K562 (cell line): Measurements from ENCODE around the gene ADCY6. TPM values are rescaled to one million over a fixed set of nuclear protein-coding genes. Genes with fewer than 3 reads are reported as not detected.

ENCODE experiments used
- ATAC-seq: fragments of 200-7000 bp; cut with Tn5 transposase; 3 replicates; pipeline ENCODE4 v1.9.1; 2020; ENCODE audit warnings: moderate library complexity
- BruUV-seq: library from RNA; stranded (reverse); fragments of 400-500 nt; replicated peaks from 2 replicates; lab custom pipeline; 2021; lab: Mats Ljungman, UMichigan
- CTCF ChIA-PET: fragments of 300-600 bp; formaldehyde crosslinking; extraction: SDS; loops from one replicate; lab custom pipeline; 2021; ENCODE audit warnings: low intra/inter-chr PET ratio; lab: Yijun Ruan, JAX
- POLR2A ChIA-PET: fragments of 300-600, 350-650 bp; sonication (Branson Sonifier 250); formaldehyde crosslinking; extraction: SDS; loops from one replicate; lab custom pipeline; 2021; ENCODE audit warnings: antibody characterized with exemption, inconsistent platforms; lab: Yijun Ruan, JAX
- DNase-seq, 4 experiments: peaks; one replicate each; pipeline versions ENCODE4 v3.0.0 to v3.0.0-alpha.2; 2011 to 2018; ENCODE audit warnings: low spot score in 3 of 4, mixed read lengths in 3 of 4; ENCODE audit errors: extremely low read depth in 1 of 4
- FAIRE-seq: peaks from 2 replicates; lab custom pipeline; 2011; peaks lifted over from hg19 to GRCh38; lab: Jason Lieb, UNC
- H2AFZ ChIP-seq: 2 replicates; pipeline ENCODE4 v1.6.0; 2011; ENCODE audit warnings: low read depth, low read length, control low read depth, inconsistent platforms
- H3K27ac ChIP-seq: fragments of 200-600 bp; 3 replicates; pipeline ENCODE4 v1.8.0; 2011; ENCODE audit warnings: low read depth, mild to moderate bottlenecking, control low read depth, inconsistent platforms, low read length, moderate library complexity, mixed read lengths; ENCODE audit errors: extremely low read depth
- H3K27me3 ChIP-seq, 2 experiments: fragments of 300-600 bp in 1 of 2; 2 replicates in 1 of 2; 3 replicates in 1 of 2; pipeline versions ENCODE4 v1.6.0 to v1.8.0; 2011; ENCODE audit warnings: inconsistent platforms in 2 of 2, low read length in 2 of 2, mild to moderate bottlenecking in 1 of 2, mixed read lengths in 1 of 2, moderate library complexity in 1 of 2; ENCODE audit not compliant: control insufficient read depth in 2 of 2, insufficient read depth in 2 of 2
- H3K36me3 ChIP-seq: fragments of 300-600 bp; 3 replicates; pipeline ENCODE4 v1.8.0; 2011; ENCODE audit warnings: mild to moderate bottlenecking, low read length, inconsistent platforms; ENCODE audit not compliant: control insufficient read depth, insufficient read depth
- H3K4me1 ChIP-seq, 2 experiments: fragments of 200-600 bp in 1 of 2; replicated peaks in 1 of 2; 2 replicates in 1 of 2; 3 replicates in 1 of 2; pipeline versions ENCODE4 v1.5.1 to v1.8.0; 2011; ENCODE audit warnings: inconsistent platforms in 2 of 2, low read length in 2 of 2, mild to moderate bottlenecking in 1 of 2, mixed read lengths in 1 of 2, moderate library complexity in 1 of 2; ENCODE audit not compliant: control insufficient read depth in 2 of 2, insufficient read depth in 2 of 2
- H3K4me2 ChIP-seq: 2 replicates; pipeline ENCODE4 v1.6.1; 2011; ENCODE audit warnings: low read length, control low read depth, inconsistent platforms, mixed read lengths; ENCODE audit not compliant: insufficient read depth
- H3K4me3 ChIP-seq: fragments of 200-600 bp; sonication (generic), shearing (Covaris generic); 2 replicates; pipeline ENCODE4 v1.5.1; 2016; ENCODE audit warnings: control low read depth, inconsistent platforms
- H3K79me2 ChIP-seq: fragments of 200-600 bp; 3 replicates; pipeline ENCODE4 v1.8.0; 2011; ENCODE audit warnings: low read length, inconsistent platforms; ENCODE audit not compliant: control insufficient read depth, insufficient read depth
- H3K9ac ChIP-seq, 2 experiments: 2 replicates each; pipeline versions ENCODE4 v1.6.0 to v1.6.1; 2011; ENCODE audit warnings: low read depth in 2 of 2, low read length in 2 of 2, control low read depth in 1 of 2, inconsistent platforms in 1 of 2, mild to moderate bottlenecking in 1 of 2, mixed read lengths in 1 of 2; ENCODE audit not compliant: insufficient read depth in 1 of 2
- H3K9me1 ChIP-seq: one replicate; pipeline ENCODE4 v1.6.0; 2011; ENCODE audit warnings: inconsistent platforms, mild to moderate bottlenecking, low read length, moderate library complexity; ENCODE audit not compliant: control insufficient read depth, insufficient read depth
- H3K9me3 ChIP-seq: replicated peaks from 2 replicates; pipeline ENCODE4 v1.5.1; 2011; ENCODE audit warnings: low read depth, low read length, inconsistent platforms; ENCODE audit not compliant: control insufficient read depth, insufficient read depth
- H4K20me1 ChIP-seq: replicated peaks from 2 replicates; pipeline ENCODE4 v1.6.1; 2011; ENCODE audit warnings: low read length, inconsistent platforms, mixed read lengths; ENCODE audit not compliant: control insufficient read depth, insufficient read depth
- CBX2 ChIP-seq: fragments of 200-600 bp; sonication (generic); IDR thresholded peaks from one replicate; pipeline ENCODE4 v1.6.1; 2012; ENCODE audit warnings: mild to moderate bottlenecking, low read length, inconsistent platforms; ENCODE audit not compliant: insufficient read depth, poor library complexity, severe bottlenecking
- CHCHD3 ChIP-seq: fragments of 250-450 bp; sonication (Bioruptor Pico); IDR thresholded peaks from 2 replicates; pipeline ENCODE4 v2.1.2; 2022; ENCODE audit warnings: mild to moderate bottlenecking
- FOXM1 ChIP-seq, 2 experiments: fragments of 450-650 bp in 1 of 2; sonication (generic) in 1 of 2; formaldehyde crosslinking in 1 of 2; IDR thresholded peaks; 2 replicates each; pipeline versions ENCODE4 v1.6.1 to v1.9.0; 2017 to 2022; ENCODE audit warnings: low read depth in 2 of 2, mild to moderate bottlenecking in 2 of 2, missing genetic modification reagents in 1 of 2, moderate library complexity in 1 of 2
- HBP1 ChIP-seq: fragments of 450-650 bp; formaldehyde crosslinking; IDR thresholded peaks from 2 replicates; pipeline ENCODE4 v1.4.0; 2022; ENCODE audit warnings: missing genetic modification characterization
- HDAC8 ChIP-seq: fragments of 450-650 bp; IDR thresholded peaks from 2 replicates; pipeline ENCODE4 v1.6.1; 2016; ENCODE audit warnings: mild to moderate bottlenecking, missing genetic modification characterization, moderate library complexity, missing compliant biosample characterization
- ID3 ChIP-seq, 2 experiments: fragments of 250-450 bp in 1 of 2; fragments of 450-650 bp in 1 of 2; sonication (Bioruptor Pico) in 1 of 2; IDR thresholded peaks; 2 replicates each; pipeline versions ENCODE4 v1.6.1 to v1.8.0; 2016 to 2021; ENCODE audit warnings: mild to moderate bottlenecking in 2 of 2, moderate library complexity in 2 of 2, missing compliant biosample characterization in 1 of 2, missing genetic modification characterization in 1 of 2
- ZNF165 ChIP-seq: fragments of 250-450 bp; sonication (Bioruptor Pico); IDR thresholded peaks from 2 replicates; pipeline ENCODE4 v1.4.0; 2020; ENCODE audit warnings: borderline replicate concordance
- ZNF253 ChIP-seq: fragments of 250-450 bp; sonication (Bioruptor Pico); conservative IDR thresholded peaks from 2 replicates; pipeline ENCODE4 v1.6.1; 2021; ENCODE audit warnings: mild to moderate bottlenecking
- ZNF318 ChIP-seq, 2 experiments: fragments of 450-650 bp; IDR thresholded peaks; 2 replicates each; pipeline ENCODE4 v1.6.1; 2016; ENCODE audit warnings: mild to moderate bottlenecking in 2 of 2, borderline replicate concordance in 1 of 2, low read depth in 1 of 2, moderate library complexity in 1 of 2
- ZNF507 ChIP-seq: conservative IDR thresholded peaks from 2 replicates; pipeline ENCODE4 v1.6.1; 2017; ENCODE audit warnings: missing genetic modification characterization, missing compliant biosample characterization
- ZNF561 ChIP-seq: fragments of 450-650 bp; formaldehyde crosslinking; conservative IDR thresholded peaks from 2 replicates; pipeline ENCODE4 v1.4.0; 2020; ENCODE audit warnings: mild to moderate bottlenecking, moderate library complexity
- WGBS: fragments of 100-300 bp; shearing (Covaris generic); methylation state at CpG from one replicate; pipeline ENCODE4 v1.1.6; 2016; ENCODE audit warnings: low coverage, mixed read lengths; ENCODE audit not compliant: insufficient coverage; ENCODE audit errors: missing lambda C conversion rate; 5-methylcytosine and 5-hydroxymethylcytosine counted together
- in situ Hi-C: fragments of 300-500 bp; cut with MboI; formaldehyde crosslinking; loops from 4 replicates; pipeline ENCODE4 v1.15.0; 2018; ENCODE audit warnings: inconsistent platforms, mixed read lengths
- intact Hi-C: fragments of 100-400 bp; cut with micrococcal nuclease; formaldehyde crosslinking; loops from 2 replicates; pipeline ENCODE4 v1.14.2; 2022
- polyA plus RNA-seq, 8 experiments: library from polyadenylated mRNA; depleted of rRNA in 4 of 8; stranded (reverse) in 5 of 8; unstranded in 3 of 8; fragments of >200 nt; fragmentation: Nextera tagmentation in 2 of 8; fragmentation: Illumina TruSeq in 1 of 8; extraction: Ambion mirVana in 2 of 8; extraction: Trizol in 1 of 8; gene quantifications; 2 replicates each; pipeline versions ENCODE4 v1.2.1 to v1.2.3, GENCODE V29; 2011 to 2014; ENCODE audit warnings: inconsistent platforms in 1 of 8, missing spikeins in 1 of 8
- total RNA-seq, 7 experiments: library from RNA; depleted of rRNA in 6 of 7; stranded (reverse); fragments of >200 nt in 6 of 7; fragmentation: Illumina TruSeq in 2 of 7; extraction: Trizol in 2 of 7; gene quantifications; 2 replicates each; pipeline versions ENCODE4 v1.2.1 to v1.2.3, GENCODE V29; 2011 to 2021; ENCODE audit warnings: low replicate concordance in 1 of 7

ADCY6 gene
- total and polyA plus RNA-seq, 9 of the 15 experiments (the other 6 are each of a cell fraction or from before 2014, with no cell fraction given), result 0.01 to 1.0 (median 0.53) TPM

GRCh38 chr12:48768147-48768546 is 20.7 kb downstream of the ADCY6 start:
- H2AFZ ChIP-seq, result no peak overlapping the region
- peaks cover 24 to 69% of the 10 kb centered on the region in 2 experiments for H3K27me3 ChIP-seq
- H3K9ac ChIP-seq, result no peak overlapping the region
- intact Hi-C loops (no loop called here), in situ Hi-C loops (no loop called here)
- H3K9me1 ChIP-seq, result peaks cover 4% of the 10 kb centered on the region
- H3K79me2 ChIP-seq, result no peaks in the 10 kb centered on the region
- no peaks in the 10 kb centered on the region for H3K9me3 ChIP-seq
- H3K4me3 ChIP-seq, result no peak overlapping the region
- DNase-seq, result no peak
- no peaks in the 10 kb centered on the region for H3K36me3 ChIP-seq
- H3K27ac ChIP-seq, result no peak overlapping the region
- H4K20me1 ChIP-seq, result no peaks in the 10 kb centered on the region
- 7% methylated on average over 2 of the region's 2 CpGs for WGBS
- no peak overlapping the region for H3K4me2 ChIP-seq
- CTCF ChIA-PET, result no interaction called here
- no peak for ATAC-seq
- no peak for FAIRE-seq
- POLR2A ChIA-PET, result interaction anchor here (0.5 to 1.0 kb wide), 3 partner anchors 26 to 761 kb away, joined by 3 to 4 read pairs (median 4); no protein-coding TSS in a partner anchor
- no TSS peak for BruUV-seq
- H3K4me1 ChIP-seq, result no peaks in the 10 kb centered on the region; a peak in 1 of 5 replicates
- no peak for TF ChIP-seq ZNF318 (IDR thresholded peaks at IDR 0.05; ENCODE audit: borderline replicate concordance in 1 of 2, low read depth in 1 of 2)
- no peak for TF ChIP-seq ZNF253 (CRISPR knock-in tag)
- no peak for TF ChIP-seq HBP1
- no peak for TF ChIP-seq CHCHD3 (CRISPR knock-in tag)
- no peak for TF ChIP-seq FOXM1 (IDR thresholded peaks at IDR 0.05; ENCODE audit: low read depth)
- TF ChIP-seq FOXM1 (CRISPR knock-in tag; IDR thresholded peaks at IDR 0.05; ENCODE audit: low read depth), result no peak
- TF ChIP-seq ZNF165 (CRISPR knock-in tag), result no peak
- no peak for TF ChIP-seq CBX2
- no peak for TF ChIP-seq ZNF507 (tag)
- no peak for TF ChIP-seq HDAC8 (tag)
- no peak for TF ChIP-seq ID3 (CRISPR knock-in tag; IDR thresholded peaks at IDR 0.05)
- no peak for TF ChIP-seq ID3 (tag; IDR thresholded peaks at IDR 0.05)
- no peak for TF ChIP-seq ZNF561 (CRISPR knock-in tag)
